Gastroesophageal sphincter (tissue), 3 donors: ENCODE results near the gene WDR70.

Experiments
- EP300 ChIP-seq: sonication (generic); formaldehyde crosslinking; IDR thresholded peaks from one replicate; pipeline ENCODE4 v1.6.1; 2017; ENCODE audit warnings: antibody characterized with exemption, mild to moderate bottlenecking
- TF ChIP-seq, protein P1 (sequence below), 4 experiments: fragments of 200-600 bp in 2 of 4; fragments of 450-650 bp in 2 of 4; sonication (generic) in 1 of 4; IDR thresholded peaks; one replicate each; pipeline ENCODE4 v1.5.1; 2017 to 2019; ENCODE audit warnings: antibody characterized with exemption in 4 of 4, mild to moderate bottlenecking in 2 of 4, moderate library complexity in 2 of 4

DNA sequence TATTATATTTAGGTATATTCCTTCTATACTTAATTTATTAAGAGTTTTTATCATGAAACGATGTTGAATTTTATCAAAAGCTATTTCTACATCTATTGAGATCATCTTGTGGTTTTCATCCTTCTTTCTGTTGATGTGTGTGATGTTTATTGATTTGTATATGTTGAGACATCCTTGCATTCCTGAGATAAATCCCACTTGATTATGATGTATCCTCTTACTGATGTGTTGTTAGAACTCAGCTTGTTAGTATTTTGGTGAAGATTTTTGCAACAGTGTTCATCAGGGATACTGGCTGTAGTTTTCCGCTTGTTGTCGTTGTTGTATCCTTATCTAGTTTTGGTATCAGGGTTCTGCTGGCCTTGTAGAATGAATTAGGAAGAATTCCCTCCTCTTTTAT, 247.1 kb downstream of the WDR70 start:
- TF ChIP-seq, protein P1, sequence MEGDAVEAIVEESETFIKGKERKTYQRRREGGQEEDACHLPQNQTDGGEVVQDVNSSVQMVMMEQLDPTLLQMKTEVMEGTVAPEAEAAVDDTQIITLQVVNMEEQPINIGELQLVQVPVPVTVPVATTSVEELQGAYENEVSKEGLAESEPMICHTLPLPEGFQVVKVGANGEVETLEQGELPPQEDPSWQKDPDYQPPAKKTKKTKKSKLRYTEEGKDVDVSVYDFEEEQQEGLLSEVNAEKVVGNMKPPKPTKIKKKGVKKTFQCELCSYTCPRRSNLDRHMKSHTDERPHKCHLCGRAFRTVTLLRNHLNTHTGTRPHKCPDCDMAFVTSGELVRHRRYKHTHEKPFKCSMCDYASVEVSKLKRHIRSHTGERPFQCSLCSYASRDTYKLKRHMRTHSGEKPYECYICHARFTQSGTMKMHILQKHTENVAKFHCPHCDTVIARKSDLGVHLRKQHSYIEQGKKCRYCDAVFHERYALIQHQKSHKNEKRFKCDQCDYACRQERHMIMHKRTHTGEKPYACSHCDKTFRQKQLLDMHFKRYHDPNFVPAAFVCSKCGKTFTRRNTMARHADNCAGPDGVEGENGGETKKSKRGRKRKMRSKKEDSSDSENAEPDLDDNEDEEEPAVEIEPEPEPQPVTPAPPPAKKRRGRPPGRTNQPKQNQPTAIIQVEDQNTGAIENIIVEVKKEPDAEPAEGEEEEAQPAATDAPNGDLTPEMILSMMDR (IDR thresholded peaks at IDR 0.05): no peak
- no peak for TF ChIP-seq EP300
